Stomach (tissue), 4 donors: Measurements from ENCODE around the gene CATSPER3.

Experiments
- POLR2A ChIP-seq, 4 donors: fragments of 450-650 bp; IDR thresholded peaks; one replicate each; pipeline ENCODE4 v1.6.1; 2016; ENCODE audit warnings: antibody characterized with exemption in 4 of 4, control low read depth in 2 of 4, mild to moderate bottlenecking in 1 of 4, moderate library complexity in 1 of 4
- POLR2AphosphoS5 ChIP-seq, 3 donors: sonication (generic); formaldehyde crosslinking; IDR thresholded peaks; one replicate each; pipeline ENCODE4 v1.6.1; 2016; ENCODE audit warnings: antibody characterized with exemption in 3 of 3
- TF ChIP-seq, protein P1 (sequence below), 7 experiments: fragments of 450-650 bp in 4 of 7; fragments of 200-600 bp in 3 of 7; sonication (generic) in 3 of 7; IDR thresholded peaks; one replicate each; pipeline ENCODE4 v1.5.1; 2016 to 2019; ENCODE audit warnings: antibody characterized with exemption in 7 of 7, control low read depth in 2 of 7, mild to moderate bottlenecking in 1 of 7

DNA sequence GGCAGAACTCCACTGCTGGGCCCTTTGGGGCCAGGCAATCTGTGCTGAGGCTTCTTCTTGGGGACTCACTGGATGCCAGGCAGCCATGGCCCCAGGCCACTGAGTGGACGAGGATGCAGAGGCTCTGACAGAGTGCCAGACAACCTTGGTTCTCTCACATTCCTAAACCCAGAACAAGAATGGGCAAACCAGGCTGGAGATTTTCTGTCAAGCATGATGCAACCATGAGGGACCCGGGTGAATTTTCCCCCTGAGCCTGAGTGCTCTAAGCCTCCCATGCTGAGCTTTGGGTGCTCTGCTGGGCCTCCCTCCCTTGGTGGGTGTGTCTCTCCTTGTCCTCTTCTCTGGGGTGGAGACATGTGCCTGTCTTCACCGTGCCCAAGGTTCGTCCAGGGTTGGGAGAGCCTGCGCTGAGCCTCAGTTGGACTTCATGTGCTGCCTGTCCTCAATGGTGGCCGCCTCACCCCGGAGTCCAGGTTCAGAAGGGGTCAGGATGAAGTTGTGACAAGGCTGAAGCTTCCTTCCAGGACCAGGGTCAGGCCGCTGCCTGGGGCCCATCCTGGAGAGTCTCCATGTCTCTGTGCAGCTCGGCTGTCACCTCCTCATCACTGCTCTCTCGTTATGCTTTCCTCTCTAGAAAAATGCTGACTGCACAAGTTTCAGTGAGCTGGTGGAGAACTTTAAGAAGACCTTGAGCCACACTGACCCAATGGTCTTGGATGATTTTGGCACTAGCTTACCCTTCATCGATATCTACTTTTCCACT, 42.2 kb downstream of the CATSPER3 start:
- TF ChIP-seq, protein P1, sequence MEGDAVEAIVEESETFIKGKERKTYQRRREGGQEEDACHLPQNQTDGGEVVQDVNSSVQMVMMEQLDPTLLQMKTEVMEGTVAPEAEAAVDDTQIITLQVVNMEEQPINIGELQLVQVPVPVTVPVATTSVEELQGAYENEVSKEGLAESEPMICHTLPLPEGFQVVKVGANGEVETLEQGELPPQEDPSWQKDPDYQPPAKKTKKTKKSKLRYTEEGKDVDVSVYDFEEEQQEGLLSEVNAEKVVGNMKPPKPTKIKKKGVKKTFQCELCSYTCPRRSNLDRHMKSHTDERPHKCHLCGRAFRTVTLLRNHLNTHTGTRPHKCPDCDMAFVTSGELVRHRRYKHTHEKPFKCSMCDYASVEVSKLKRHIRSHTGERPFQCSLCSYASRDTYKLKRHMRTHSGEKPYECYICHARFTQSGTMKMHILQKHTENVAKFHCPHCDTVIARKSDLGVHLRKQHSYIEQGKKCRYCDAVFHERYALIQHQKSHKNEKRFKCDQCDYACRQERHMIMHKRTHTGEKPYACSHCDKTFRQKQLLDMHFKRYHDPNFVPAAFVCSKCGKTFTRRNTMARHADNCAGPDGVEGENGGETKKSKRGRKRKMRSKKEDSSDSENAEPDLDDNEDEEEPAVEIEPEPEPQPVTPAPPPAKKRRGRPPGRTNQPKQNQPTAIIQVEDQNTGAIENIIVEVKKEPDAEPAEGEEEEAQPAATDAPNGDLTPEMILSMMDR (IDR thresholded peaks at IDR 0.05), result no peak
- no peak for TF ChIP-seq POLR2A (IDR thresholded peaks at IDR 0.05)
- no peak for TF ChIP-seq POLR2AphosphoS5 (IDR thresholded peaks at IDR 0.05)
